GM19372 (cell line): ENCODE measurements around the gene CTCF.

Experiments used
- ATAC-seq: cut with Tn5 transposase; IDR thresholded peaks from one replicate; pipeline ENCODE4 v1.9.1; 2021; ENCODE audit warnings: mild to moderate bottlenecking, low read depth, moderate library complexity; ENCODE audit not compliant: unreplicated experiment

CTCF gene

DNA sequence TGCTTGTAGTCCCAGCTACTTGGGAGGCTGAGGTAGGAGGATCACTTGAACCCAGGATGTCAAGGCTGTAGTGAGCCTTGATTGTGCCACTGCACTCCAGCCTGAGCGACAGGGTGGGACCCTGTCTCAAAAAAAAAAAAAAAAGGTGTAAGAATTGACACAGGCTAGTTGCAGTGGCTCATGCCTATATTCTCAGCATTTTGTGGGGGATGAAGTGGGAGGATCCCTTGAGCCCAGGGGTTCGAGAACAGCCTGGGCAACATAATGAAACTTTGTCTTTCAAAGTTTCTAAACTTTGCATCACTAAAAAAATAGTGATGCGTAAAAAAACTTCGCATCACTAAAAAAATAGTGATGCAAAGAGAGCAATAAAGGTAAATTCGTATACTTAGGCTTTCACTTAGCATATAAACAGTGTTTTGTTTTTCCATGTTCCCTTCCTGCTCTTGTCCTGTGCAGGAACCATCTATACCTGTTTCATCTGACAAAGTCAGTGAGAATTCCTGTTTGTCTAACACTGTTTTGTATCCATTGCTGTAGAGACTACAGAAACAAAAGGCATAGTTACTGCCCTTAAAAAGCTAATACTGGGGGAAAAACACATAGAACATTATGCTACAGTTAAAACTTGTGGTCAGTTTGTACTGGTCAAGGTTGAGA, 32.1 kb downstream of the CTCF start:
- no peak for ATAC-seq

DNA sequence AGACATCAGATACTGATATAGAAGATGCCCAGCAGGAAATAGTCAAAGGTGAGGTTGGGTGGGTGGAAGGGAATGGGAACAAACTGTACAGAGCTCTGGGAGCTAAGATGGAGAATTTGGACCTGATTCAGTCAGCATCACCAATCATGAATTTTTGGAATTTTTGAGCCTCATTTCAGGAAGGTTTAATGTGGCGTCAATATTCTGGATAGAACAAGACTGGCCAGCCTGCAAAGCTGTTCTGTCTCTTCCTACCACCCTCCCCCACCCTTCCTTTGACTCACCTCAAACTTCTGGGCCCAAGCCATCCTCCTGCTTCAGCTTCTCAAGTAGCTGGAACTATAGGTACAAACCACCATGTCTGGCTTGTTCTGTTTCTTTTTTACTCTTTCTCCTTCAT, 32.6 kb downstream of the CTCF start:
- ATAC-seq: no peak

DNA sequence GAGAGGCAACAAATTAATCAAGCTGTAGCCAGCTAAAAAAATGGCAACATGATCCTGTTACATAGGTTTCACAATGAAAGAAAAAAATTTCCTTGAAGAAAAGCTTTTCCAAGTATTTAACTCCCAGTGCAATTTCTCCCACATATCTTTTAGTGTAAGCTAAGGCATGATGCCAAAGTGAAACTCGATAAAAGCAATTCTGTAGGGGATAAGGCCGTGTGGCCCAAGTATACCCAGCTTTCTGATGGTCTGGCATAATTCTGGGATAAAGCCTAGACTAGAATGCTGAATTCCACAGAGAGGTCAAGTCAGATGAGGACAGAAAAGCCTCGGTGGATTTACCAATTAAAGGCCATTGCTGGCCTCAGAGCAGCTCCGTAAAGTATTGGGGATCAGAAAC, 36.2 kb downstream of the CTCF start:
- no peak for ATAC-seq

DNA sequence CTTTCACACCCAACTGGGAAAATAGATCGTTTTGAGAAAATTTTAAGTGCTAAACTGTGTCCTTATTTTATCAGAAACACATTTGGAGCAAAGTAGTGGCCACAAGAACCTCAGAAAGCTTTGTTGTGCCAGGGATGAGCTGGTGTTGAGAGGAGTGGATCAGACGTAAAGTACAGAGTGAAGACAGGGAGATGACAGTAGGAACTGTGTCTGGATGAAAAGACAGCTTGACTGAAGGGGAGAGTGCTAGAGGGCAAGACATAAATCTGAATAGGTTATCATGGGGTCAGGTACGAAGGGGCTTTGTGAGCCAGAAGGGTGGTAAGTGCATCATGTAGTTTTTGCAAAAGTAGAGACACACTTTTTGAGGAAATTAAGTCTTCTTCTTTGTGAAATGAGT, 43.3 kb downstream of the CTCF start:
- ATAC-seq: no peak

DNA sequence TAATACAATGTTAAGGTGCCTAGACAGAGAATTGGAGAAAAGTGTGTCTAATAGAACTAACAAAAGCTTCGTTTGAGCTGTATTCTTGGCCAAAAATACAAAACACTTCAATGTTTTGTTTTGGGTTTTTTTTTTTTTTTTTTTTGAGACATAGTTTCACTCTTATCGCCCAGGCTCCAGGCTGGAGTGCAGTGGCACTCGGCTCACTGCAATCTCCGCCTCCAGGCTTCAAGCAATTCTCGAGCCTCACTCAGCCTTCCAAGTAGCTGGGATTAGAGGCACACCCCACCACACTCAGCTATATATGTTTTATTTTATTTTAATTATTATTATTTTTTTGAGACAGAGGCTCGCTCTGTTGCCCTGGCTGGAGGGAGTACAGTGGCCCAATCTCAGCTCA, 44.3 kb downstream of the CTCF start:
- no peak for ATAC-seq

DNA sequence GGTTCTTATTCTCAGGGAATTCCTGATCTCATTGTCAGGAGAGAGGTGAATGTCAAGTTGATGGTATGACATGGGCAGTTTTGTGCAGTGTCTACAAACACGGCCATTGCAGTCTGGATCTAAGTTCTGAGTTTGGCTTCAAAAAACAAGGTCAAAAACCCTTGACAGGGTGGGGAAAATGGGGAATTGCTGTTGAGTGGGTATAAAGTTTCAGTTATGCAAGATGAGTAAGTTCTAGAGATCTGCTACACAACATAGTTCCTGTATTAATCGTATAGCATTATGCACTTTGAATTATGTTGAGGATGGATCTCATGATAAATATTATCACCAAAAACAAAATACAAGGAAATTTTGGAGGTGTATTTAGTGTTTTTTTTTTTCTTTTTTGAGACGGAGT, 46.0 kb downstream of the CTCF start:
- no peak for ATAC-seq

DNA sequence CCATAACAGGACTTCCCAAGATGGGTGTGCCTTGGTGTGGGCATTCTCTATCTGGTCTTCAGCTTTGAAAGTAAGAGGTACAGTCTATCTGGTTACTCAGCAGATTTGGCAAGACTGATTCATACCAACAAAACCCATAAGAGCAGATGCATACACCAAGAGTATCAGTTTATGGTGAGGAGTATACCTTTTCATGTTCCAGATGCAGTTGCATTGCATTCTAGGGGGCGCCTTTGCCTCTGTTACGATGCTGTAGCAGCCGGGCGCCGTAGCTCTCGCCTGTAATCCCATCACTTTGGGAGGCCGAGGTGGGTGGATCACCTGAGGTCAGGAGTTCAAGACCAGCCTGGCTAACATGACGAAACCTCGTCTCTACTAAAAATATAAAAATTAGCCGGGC, 51.5 kb downstream of the CTCF start:
- ATAC-seq: no peak

DNA sequence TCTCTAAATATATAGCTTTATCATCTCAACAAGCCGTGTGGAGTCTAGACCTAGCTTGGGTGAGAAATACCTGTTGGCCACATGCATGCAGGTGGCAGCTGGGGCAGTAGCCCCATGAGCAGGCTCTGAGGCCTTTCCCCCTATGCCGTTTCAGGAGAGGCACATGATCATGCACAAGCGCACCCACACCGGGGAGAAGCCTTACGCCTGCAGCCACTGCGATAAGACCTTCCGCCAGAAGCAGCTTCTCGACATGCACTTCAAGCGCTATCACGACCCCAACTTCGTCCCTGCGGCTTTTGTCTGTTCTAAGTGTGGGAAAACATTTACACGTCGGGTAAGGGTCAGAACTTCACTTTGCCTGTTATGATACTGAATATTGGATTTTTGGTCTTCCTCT, 65.9 kb downstream of the CTCF start:
- ATAC-seq: no peak

DNA sequence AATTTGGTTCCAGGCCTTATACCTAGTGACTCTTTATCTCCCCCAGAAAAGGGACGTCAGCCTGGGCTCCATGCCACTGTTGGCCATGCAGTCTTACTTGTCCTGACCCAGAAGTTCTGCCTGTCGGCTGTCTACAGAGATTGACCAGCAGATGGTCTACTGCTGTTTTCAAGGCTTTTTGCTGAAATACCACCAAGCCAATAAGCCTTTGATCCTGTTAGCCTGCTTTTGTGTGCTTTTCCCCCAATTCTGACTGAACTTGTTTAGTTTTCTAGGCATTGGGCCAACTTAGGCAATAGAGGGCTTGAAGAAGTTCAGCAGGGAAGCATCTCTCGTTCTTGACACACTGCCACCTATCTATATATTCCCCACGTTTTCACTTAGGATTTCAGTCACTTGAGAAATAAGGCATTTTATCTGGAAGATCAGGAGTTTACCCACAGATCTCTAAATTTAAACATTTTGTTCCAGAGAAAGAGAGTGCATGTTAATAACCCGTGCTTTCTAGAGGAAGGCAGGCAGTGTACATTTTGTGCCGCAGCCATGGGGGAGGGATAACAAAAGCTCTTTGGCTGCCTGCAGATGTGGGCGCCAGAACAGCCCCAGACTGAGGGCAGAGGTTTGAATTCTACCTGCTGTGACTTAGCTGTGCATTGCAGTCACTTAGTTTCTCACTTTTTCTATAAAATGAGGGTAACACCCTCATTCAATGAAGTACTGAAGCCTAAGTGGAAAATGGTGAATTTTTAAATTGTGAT, 70.3 kb downstream of the CTCF start:
- no peak for ATAC-seq

DNA sequence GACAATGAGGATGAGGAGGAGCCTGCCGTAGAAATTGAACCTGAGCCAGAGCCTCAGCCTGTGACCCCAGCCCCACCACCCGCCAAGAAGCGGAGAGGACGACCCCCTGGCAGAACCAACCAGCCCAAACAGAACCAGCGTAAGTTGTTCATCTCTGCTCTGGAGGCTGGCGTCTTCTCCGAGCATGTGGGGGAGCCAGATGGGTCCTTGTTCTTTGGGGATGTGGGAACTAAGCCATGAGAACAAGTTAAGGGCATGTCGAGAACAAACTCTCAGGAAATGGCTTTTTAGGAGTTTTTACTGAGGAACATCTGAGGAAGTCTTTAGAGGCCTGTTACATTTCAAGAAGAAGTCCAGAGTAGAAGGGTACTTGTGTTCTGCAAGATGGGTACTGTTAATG, 74.4 kb downstream of the CTCF start:
- no peak for ATAC-seq

DNA sequence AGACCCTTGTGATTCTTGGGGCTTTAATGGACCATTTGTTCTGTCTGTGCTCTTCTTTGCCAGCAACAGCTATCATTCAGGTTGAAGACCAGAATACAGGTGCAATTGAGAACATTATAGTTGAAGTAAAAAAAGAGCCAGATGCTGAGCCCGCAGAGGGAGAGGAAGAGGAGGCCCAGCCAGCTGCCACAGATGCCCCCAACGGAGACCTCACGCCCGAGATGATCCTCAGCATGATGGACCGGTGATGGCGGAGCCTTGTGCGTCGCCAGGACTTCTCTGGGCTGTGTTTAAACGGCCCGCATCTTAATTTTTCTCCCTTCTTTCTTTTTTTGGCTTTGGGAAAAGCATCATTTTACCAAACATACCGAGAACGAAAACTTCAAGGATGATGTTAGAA, 75.3 kb downstream of the CTCF start:
- ATAC-seq: no peak

DNA sequence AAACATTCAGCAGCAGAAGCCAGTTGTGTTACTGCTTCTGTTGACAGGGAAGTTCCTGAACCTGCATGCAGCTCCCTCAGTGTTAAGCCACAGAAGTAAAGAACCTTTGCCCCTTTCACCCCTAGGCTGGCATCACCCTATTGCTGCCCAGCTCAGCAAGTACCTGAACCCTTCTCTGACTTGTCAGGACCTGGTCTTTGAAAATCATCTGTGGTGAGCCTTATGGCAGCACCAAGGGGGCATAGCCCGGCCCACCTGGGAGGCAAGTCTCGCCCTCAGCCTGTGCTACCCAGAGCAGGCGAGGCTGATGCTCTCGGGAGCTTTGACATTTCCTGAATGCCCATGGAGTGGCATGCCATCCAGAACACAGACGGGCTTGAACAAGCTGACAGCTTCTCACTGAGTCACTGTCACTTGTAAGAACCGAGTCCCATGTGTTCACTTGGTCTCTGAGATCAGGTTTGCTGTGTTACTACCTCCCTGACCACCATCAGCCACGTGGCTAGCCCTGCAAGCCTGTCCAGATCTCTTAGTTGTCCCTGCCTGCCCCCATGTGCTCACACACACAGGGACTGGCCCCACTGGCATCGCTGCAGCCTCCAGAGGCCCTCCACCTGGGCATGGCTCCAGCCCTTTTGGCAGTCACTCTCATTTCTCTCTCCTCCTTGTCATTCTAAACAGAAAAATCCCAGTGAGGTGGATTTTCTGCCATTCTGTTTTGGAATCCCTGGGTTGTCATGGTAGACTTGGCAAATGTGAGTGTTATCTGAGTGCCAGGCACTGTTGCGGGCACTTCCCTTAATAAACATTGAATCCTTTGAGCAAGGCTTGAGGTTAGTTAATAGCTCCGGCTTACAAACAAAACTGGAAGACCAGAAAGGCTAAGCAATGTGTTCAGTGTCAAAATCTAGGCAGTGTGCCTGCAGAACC, 79.7 kb downstream of the CTCF start:
- ATAC-seq: no peak

DNA sequence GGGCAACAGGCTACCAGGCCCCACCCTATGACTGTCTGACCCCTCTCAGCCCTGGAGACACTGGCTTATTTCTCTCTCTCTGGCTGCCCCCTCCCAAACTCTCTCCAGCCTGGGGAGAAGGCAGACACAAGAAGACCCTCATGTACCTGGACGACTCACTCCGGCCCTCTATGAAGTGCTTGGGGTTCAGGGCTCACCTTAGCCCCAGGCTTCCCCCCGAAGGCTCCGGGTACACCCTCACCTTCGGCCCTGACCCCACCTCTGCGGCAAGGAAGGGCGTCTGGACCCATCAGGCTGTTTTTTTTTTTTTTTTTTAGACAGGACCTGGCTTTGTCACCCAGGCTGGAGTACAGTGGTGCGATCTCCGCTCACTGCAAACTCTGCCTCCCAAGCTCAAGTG, 81.7 kb downstream of the CTCF start:
- ATAC-seq: no peak

DNA sequence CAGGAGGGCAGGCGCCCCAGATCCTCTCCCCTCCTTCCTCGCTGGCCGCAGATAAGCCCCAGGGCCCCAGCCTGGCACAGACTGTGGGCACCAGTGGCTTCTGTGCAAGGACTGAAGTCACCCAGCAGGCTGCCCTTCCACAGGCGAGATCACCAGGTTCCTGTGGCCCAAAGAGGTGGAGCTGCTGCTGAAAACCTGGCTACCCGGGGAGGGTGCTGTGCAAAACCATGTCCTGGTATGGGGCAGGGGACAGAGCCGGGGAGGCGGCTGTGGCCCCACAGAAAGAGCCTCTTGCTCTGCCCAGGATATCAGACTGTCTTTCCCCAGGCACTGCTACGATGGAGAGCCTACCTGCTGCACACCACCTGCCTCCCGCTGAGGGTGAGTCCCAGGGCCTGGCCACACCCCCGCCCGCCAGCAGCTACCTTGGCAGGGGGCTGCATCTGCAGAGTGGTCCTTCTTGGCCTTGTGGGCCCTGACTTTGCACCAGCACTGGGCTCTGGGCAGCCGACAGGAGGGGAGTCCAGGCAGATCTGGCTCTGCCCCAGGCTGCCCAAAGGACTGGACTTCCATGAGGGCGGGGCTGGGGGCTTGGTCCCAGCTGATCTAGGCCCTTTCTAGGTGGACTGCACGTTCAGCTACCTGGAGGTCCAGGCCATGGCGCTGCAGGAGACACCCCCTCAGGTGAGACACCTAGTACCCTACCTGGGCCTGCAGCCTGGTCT, 83.2 kb downstream of the CTCF start:
- ATAC-seq: no peak

DNA sequence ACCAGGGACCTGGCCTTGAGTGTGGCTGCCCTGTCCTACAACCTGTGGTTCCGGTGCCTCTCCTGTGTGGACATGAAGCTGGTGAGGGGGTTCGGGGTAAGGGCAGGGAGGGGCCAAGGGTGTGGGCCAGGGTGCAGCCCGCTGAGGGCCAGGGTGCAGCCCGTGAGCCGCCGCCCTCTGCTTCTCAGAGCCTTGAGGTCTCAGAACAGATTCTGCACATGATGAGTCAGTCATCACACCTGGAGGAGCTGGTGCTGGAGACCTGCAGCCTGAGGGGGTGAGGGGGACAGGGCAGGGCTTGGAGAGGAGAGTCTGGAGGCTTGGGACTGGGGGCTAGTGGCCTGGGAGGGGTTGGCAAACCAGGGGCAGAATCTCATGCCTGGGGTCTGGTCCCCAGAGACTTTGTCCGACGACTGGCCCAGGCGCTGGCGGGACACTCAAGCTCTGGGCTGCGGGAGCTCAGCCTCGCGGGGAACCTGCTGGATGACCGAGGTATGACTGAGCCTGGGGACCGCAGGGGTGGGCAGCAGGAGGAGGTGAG, 84.9 kb downstream of the CTCF start:
- ATAC-seq: no peak

DNA sequence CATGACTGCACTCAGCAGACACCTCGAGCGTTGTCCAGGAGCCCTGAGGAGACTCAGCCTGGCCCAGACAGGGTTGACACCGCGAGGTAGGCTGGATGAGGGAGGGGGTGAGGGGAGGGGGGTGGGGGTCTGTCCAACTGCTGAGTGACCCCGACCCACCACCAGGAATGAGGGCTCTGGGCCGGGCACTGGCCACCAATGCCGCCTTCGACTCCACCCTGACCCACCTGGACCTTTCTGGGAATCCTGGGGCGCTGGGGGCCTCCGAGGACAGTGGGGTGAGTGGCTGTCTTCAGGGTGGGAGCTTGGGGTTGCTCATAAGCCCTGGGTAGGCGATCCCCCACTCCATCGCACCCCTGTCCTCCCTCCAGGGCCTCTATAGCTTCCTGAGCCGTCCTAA, 85.4 kb downstream of the CTCF start:
- ATAC-seq: no peak

DNA sequence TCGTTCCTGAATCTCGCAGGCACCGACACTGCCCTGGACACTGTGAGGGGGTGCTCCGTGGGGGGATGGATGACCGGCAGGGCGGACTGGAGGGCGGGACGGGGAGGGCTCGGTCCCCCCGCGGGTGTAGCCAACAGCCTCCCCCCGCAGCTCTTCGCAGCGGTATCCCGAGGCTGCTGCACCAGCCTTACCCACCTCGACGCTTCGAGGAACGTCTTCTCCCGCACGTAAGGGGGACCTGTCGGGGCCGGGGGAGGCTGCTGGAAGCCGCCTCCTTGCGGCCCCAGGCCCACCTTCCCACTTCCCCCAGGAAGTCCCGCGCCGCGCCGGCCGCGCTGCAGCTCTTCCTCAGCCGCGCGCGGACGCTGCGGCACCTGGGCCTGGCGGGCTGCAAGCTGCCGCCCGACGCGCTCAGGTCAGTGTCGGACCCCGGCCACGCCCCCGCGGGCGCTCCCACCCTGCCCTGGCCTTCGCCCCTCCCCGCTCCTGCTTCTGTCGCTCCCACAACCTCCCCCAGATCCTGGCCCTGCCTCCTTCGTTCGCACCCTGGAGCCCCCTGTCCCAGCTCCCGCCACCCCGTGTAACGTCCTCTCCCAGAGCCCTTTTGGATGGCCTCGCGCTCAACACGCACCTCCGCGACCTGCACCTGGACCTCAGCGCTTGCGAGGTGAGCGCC, 85.9 kb downstream of the CTCF start:
- no peak for ATAC-seq

DNA sequence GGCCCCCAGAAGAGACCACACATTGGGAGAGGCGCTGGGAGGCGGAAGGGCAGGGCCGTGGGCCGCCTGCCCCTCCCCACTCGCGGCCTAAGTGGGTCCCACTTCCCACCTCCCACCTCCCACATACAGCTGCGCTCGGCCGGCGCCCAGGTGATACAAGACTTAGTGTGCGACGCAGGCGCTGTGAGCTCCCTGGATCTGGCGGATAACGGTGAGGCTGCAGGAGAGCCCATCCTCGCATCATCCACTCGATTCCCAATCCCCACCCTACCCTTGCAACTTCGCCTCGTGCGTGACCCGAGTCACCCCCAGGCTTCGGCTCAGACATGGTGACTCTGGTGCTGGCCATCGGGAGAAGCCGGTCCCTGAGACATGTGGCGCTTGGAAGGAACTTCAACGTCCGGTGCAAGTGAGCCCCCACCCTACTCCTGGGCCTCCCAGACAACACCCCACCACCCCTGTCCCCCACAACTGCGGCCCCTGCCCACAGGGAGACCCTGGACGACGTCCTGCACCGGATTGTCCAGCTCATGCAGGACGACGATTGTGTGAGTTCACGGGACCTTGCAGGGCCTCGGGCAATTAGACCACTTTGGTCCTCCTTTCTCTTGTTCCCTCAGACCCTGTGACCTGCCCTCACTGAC, 86.6 kb downstream of the CTCF start:
- no peak for ATAC-seq

DNA sequence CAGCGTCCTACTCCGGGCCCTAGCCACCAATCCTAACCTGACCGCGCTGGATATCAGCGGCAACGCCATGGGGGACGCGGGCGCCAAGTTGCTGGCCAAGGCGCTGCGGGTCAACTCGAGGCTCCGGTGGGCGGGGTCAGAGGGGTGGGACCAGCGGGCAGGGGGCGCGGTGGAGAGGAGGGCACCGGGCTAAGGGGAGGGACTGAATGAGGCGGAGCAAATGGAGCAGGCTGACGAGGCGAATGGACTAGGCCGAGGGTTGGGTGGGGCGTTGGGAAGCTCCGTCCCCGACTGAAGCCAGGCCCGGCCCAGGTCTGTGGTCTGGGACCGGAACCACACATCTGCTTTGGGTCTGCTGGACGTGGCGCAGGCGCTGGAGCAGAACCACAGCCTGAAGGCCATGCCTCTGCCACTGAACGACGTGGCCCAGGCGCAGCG, 87.2 kb downstream of the CTCF start:
- ATAC-seq: no peak
